NCI-H2029 (cell line): ENCODE measurements around the gene CALHM3.
A peak's percentile ranks its signal among the peaks of the same experiment; 100 is the strongest.
"Not testable (repeated sequence)": the region's sequence is repeated elsewhere in the genome, so short reads cannot be mapped to it uniquely, and the experiment has no call there.

Experiments
- DNase-seq: peaks from one replicate; lab custom pipeline; 2025; lab: John Stamatoyannopoulos, UW

The CALHM3 gene

GRCh38 chr10:103502849-103503660, 24.0 kb upstream of the CALHM3 start:
- DNase-seq, result no peak

GRCh38 chr10:103501186-103501585, 22.1 kb upstream of the CALHM3 start:
- DNase-seq, result no peak

- no peak for DNase-seq
Observed at GRCh38 chr10:103500481-103500880, 21.4 kb upstream of the CALHM3 start.

- no peak for DNase-seq
Observed at GRCh38 chr10:103499881-103500280, 20.8 kb upstream of the CALHM3 start.

GRCh38 chr10:103498936-103499638, 20.0 kb upstream of the CALHM3 start:
- DNase-seq, result no peak

- no peak for DNase-seq
Observed at GRCh38 chr10:103497161-103497915, 18.3 kb upstream of the CALHM3 start.

- DNase-seq, result no peak
Observed at GRCh38 chr10:103495321-103495720, 16.3 kb upstream of the CALHM3 start.

GRCh38 chr10:103493916-103494877, 15.2 kb upstream of the CALHM3 start:
- DNase-seq, result no peak

- peak; percentile 10 for DNase-seq
Observed at GRCh38 chr10:103493362-103493915, 14.4 kb upstream of the CALHM3 start, which contains the start of gene NEURL1. Gene NEURL1 (plus strand): TSS chr10:103493705. CDS start chr10:103494388, 683 bp downstream.

- no peak for DNase-seq
Observed at GRCh38 chr10:103492655-103493261, 13.7 kb upstream of the CALHM3 start.

GRCh38 chr10:103491729-103492364, 12.8 kb upstream of the CALHM3 start:
- DNase-seq, result no peak

GRCh38 chr10:103490986-103491314, 11.9 kb upstream of the CALHM3 start:
- no peak for DNase-seq

- DNase-seq, result no peak
Observed at GRCh38 chr10:103487410-103487708, 8.3 kb upstream of the CALHM3 start.

GRCh38 chr10:103486635-103487409, 7.8 kb upstream of the CALHM3 start:
- not testable (repeated sequence) for DNase-seq

- no peak for DNase-seq
Observed at GRCh38 chr10:103481974-103482531, 3.0 kb upstream of the CALHM3 start.

GRCh38 chr10:103480521-103480920, 1.5 kb upstream of the CALHM3 start:
- DNase-seq, result no peak

GRCh38 chr10:103478671-103479070, 369 bp downstream of the CALHM3 start:
- DNase-seq, result no peak

GRCh38 chr10:103476046-103476768, 2.8 kb downstream of the CALHM3 start:
- DNase-seq, result no peak

- no peak for DNase-seq
Observed at GRCh38 chr10:103475437-103475836, 3.6 kb downstream of the CALHM3 start.
